Prostate gland (tissue), 2 donors: Measurements from ENCODE around the gene TNNC1. TPM values are rescaled to one million over a fixed set of nuclear protein-coding genes. Genes with fewer than 3 reads are reported as not detected.

Source experiments
- DNase-seq: peaks from one replicate; pipeline ENCODE4 v3.0.0-alpha.2; 2019; ENCODE audit warnings: low spot score
- H3K27ac ChIP-seq, 2 donors: fragments of 200-600 bp; sonication (generic); 2 replicates each; pipeline ENCODE4 v1.5.1; 2017 to 2019
- H3K27me3 ChIP-seq: fragments of 200-600 bp; sonication (generic); replicated peaks from 2 replicates; pipeline ENCODE4 v1.5.1; 2019; ENCODE audit not compliant: insufficient read depth
- H3K36me3 ChIP-seq, 2 donors: fragments of 200-600 bp; sonication (generic); 1 replicate in 1 of 2; 2 replicates in 1 of 2; pipeline versions ENCODE4 v1.5.1 to v1.8.1; 2017 to 2019
- H3K4me1 ChIP-seq: fragments of 200-600 bp; sonication (generic); replicated peaks from 2 replicates; pipeline ENCODE4 v1.5.1; 2019
- H3K4me3 ChIP-seq, 2 donors: fragments of 200-600 bp; sonication (generic); 2 replicates each; pipeline ENCODE4 v1.5.1; 2017 to 2019
- H3K9me3 ChIP-seq: fragments of 200-600 bp; sonication (generic); 2 replicates; pipeline ENCODE4 v1.5.1; 2017
- CTCF ChIP-seq, 4 experiments: fragments of 200-600 bp in 2 of 4; fragments of 450-650 bp in 2 of 4; sonication (generic) in 2 of 4; IDR thresholded peaks; 1 replicate in 3 of 4; 2 replicates in 1 of 4; pipeline ENCODE4 v1.5.1; 2016 to 2019; ENCODE audit warnings: antibody characterized with exemption in 4 of 4, mild to moderate bottlenecking in 2 of 4, moderate library complexity in 2 of 4
- POLR2A ChIP-seq: fragments of 450-650 bp; IDR thresholded peaks from one replicate; pipeline ENCODE4 v1.6.1; 2016; ENCODE audit warnings: antibody characterized with exemption, mild to moderate bottlenecking
- POLR2AphosphoS5 ChIP-seq: sonication (generic); formaldehyde crosslinking; IDR thresholded peaks from one replicate; pipeline ENCODE4 v1.6.1; 2017; ENCODE audit warnings: antibody characterized with exemption
- WGBS: methylation state at CpG from one replicate; pipeline ENCODE4 v1.1.5; 2018; 5-methylcytosine and 5-hydroxymethylcytosine counted together
- intact Hi-C: fragments of 100-400 bp; cut with DNase I; formaldehyde crosslinking; loops from one replicate; pipeline ENCODE4 v1.14.2; 2022
- total RNA-seq, 2 donors: library from RNA; depleted of rRNA; stranded (reverse); fragments of >200 nt; gene quantifications; one replicate each; pipeline ENCODE4 v1.1.0, GENCODE V29; 2016

The TNNC1 gene
- total RNA-seq, 2 donors from 2014 or later: 2.7 to 109 TPM

- WGBS: 93% methylated on average over 14 of the region's 14 CpGs
- H3K4me1 ChIP-seq: no peaks in the 10 kb centered on the region
- H3K4me3 ChIP-seq: no peak overlapping the region
- no peaks in the 10 kb centered on the region for H3K9me3 ChIP-seq
- H3K36me3 ChIP-seq: no peaks in the 10 kb centered on the region
- TF ChIP-seq CTCF (IDR thresholded peaks at IDR 0.05): no peak
- TF ChIP-seq POLR2A: no peak
- DNase-seq: no peak
- H3K27ac ChIP-seq: no peak overlapping the region
- H3K27me3 ChIP-seq: no peaks in the 10 kb centered on the region
- intact Hi-C loops: no loop called here
Observed at GRCh38 chr3:52440671-52441070, 13.2 kb downstream of the TNNC1 start.

- WGBS: 90% methylated on average over 6 of the region's 12 CpGs
- H3K27me3 ChIP-seq: no peaks in the 10 kb centered on the region
- TF ChIP-seq POLR2AphosphoS5: no peak
- TF ChIP-seq POLR2A: no peak
- no peak for TF ChIP-seq CTCF (IDR thresholded peaks at IDR 0.05)
- no peak overlapping the region for H3K27ac ChIP-seq
- DNase-seq: no peak
- intact Hi-C loops: no loop called here
- no peak overlapping the region for H3K4me3 ChIP-seq
- H3K9me3 ChIP-seq: no peaks in the 10 kb centered on the region
- no peaks in the 10 kb centered on the region for H3K4me1 ChIP-seq
- no peaks in the 10 kb centered on the region for H3K36me3 ChIP-seq
Observed at GRCh38 chr3:52440249-52440551, 13.6 kb downstream of the TNNC1 start.

- no peak for DNase-seq
- Histone ChIP-seq H3K4me3 (no peak overlapping the region), H3K27ac (no peak overlapping the region), H3K4me1 (no peaks in the 10 kb centered on the region), H3K9me3 (no peaks in the 10 kb centered on the region), H3K36me3 (no peaks in the 10 kb centered on the region), H3K27me3 (no peaks in the 10 kb centered on the region)
- intact Hi-C loops: no loop called here
- WGBS: 88% methylated on average over 14 of the region's 16 CpGs
- no peak for TF ChIP-seq CTCF (IDR thresholded peaks at IDR 0.05)
- TF ChIP-seq POLR2A: no peak
- no peak for TF ChIP-seq POLR2AphosphoS5
Observed at GRCh38 chr3:52439426-52440248, 14.2 kb downstream of the TNNC1 start.

- H3K27me3 ChIP-seq: no peaks in the 10 kb centered on the region
- 87% methylated on average over 9 of the region's 9 CpGs for WGBS
- H3K27ac ChIP-seq: no peak overlapping the region
- no peaks in the 10 kb centered on the region for H3K9me3 ChIP-seq
- no peaks in the 10 kb centered on the region for H3K36me3 ChIP-seq
- intact Hi-C loops: no loop called here
- no peaks in the 10 kb centered on the region for H3K4me1 ChIP-seq
- no peak for DNase-seq
- TF ChIP-seq POLR2AphosphoS5 (no peak), POLR2A (no peak), CTCF (IDR thresholded peaks at IDR 0.05) (no peak)
- H3K4me3 ChIP-seq: no peak overlapping the region
Observed at GRCh38 chr3:52438579-52439425, 15.0 kb downstream of the TNNC1 start.

GRCh38 chr3:52438104-52438376, 15.8 kb downstream of the TNNC1 start:
- Histone ChIP-seq H3K27me3 (no peaks in the 10 kb centered on the region), H3K4me1 (no peaks in the 10 kb centered on the region), H3K27ac (no peak overlapping the region), H3K36me3 (no peaks in the 10 kb centered on the region), H3K9me3 (no peaks in the 10 kb centered on the region), H3K4me3 (no peak overlapping the region)
- TF ChIP-seq POLR2AphosphoS5 (no peak), POLR2A (no peak), CTCF (IDR thresholded peaks at IDR 0.05) (no peak)
- WGBS: 60% methylated on average over 6 of the region's 6 CpGs
- DNase-seq: no peak
- intact Hi-C loops: no loop called here
